ENCODE measurements around the gene PTGIS.

Gene PTGIS

DNA sequence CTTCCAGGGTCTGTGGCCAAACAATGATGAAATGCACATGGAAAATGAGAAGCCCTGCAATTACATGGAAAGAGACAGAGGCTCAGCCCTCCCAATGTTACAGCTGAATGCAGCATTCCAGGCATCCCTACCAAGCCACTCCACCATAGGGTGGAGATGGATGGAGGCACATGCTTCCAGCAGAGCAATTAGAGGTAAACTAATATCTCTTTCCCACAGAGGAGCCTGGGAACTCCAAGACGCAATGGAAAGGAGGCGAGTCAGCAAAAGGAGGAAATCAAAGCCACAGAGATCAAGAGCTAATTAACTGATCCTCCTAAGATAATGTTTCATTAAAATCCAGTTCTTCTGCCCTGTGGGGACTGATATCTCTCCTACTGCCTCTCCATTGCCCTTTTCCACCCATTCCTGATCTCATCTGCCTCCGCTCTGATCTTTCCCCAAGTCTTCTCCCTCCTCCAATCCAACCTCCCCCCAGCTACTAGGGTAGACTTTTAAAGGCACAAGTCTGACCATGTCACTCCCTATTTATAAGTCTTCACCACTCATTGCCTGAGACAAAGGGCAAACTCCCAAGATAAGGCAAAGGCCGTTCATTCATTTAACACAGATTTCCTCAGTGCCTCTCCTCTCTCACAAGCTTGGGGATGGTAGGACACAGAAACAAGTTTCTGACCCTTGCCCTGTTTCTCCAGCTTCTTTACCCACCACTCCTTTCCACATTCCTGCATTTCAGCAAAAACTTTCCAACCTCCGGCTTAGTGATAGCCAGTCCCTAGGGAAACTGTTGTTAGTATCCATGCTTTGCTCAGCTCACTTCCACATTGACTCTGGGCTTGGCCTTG is 71.2 kb downstream of the PTGIS start:
- no peak for DNase-seq (ENCODE audit: low read depth in 2 of 2)

DNA sequence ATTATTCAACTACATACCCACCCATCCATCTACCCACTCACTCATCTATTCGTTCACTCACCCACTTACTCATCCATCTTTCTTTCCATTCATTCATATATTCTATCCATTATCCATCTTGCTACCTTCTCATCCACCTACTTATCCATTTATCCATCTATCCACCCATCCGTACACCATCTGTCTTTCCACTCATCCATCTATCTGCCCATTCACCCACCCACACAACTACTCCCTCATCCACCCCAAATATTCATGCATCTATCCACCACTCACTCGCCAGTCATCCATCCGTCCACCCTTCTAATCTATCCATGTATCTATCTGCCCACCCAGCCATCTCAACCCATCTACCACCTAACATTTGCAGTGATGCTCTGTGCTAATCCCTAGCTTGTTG is 71.9 kb downstream of the PTGIS start:
- no peak for DNase-seq (ENCODE audit: low read depth in 2 of 2)

GRCh38 chr20:49490689-49491088 is 77.2 kb downstream of the PTGIS start:
- no peak for DNase-seq (ENCODE audit: low read depth in 2 of 2)

DNA sequence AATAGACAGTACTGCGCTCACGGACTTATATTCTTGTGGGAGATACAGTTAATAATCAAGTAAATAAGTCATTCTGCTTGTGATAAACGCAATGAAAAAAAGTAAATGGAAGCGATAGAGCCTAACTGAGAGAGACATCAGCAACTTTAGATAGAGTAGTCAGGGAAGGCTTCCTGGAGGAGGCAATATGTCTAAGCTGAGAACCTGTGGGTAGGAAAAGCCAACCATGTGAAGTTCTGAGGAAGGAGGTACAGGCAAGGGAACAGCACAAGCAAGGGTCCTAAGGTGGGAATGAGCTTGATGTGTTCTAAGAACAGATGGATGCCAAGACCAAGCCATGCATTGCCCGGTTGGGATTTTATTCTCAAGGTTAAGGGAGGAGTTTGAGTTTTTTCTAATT is 78.2 kb downstream of the PTGIS start:
- DNase-seq (ENCODE audit: low read depth in 2 of 2): no peak

- DNase-seq (ENCODE audit: low read depth in 2 of 2): no peak
These were observed 81.9 kb downstream of the PTGIS start for GRCh38 chr20:49486064-49486463.

DNA sequence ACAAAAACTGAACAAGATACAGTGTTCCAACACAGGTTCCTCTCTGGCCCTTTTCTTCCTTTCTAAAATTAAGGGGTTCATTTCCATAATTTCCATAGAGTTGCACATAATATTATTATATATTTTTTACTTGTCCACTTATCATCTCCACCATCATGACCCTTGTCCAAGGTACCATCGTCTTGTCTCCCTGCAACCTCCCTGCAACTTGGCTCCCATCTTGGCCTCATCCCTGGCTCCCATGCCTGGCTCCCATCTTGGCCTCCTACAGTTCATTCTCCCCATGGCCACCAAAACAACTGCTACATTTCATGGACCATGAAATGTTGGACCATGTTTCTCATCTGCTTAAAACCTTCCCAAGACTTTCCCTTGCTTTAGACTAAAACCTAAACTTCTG is 82.4 kb downstream of the PTGIS start:
- DNase-seq (ENCODE audit: low read depth in 2 of 2): no peak

- DNase-seq (ENCODE audit: low read depth in 2 of 2): peak; percentile 15 to 58
These were observed 83.5 kb downstream of the PTGIS start for GRCh38 chr20:49484180-49485140.

GRCh38 chr20:49483696-49484123 is 84.2 kb downstream of the PTGIS start:
- no peak for DNase-seq (ENCODE audit: low read depth in 2 of 2)

DNA sequence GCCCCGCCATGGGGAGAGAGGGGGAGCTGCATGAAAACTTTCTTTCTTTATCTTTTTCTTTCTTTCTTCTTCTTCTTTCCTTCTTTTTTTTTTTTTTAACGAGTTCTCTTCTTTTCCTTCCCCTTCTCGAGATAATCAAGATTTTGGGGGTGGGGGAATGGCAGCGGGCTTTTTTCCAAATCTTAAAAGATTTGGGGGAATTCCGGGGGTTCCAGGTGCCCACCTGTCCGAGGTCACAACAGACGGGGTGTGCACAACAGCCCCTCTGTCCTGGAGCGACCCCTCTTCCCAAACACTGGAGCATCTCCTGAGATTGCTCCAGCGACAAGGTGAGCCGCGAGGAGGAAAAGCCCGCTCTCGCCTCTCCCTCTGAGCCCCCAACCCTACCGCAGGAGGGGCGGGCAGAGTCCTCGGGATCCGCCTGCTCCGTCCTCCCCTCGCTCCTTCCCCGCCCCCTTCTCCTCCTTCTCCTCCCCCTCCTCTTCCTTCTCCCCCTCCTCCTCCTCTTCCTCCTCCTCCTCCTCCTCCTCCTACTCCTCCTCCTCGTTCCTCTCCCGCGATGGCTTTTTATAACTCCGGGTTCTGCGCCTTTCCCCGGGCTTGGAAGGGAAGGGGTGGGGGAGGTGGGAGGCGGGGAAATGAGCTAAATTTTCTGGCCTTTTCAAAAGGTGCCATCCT is 84.8 kb downstream of the PTGIS start:
- no peak for DNase-seq (ENCODE audit: low read depth in 2 of 2)

DNA sequence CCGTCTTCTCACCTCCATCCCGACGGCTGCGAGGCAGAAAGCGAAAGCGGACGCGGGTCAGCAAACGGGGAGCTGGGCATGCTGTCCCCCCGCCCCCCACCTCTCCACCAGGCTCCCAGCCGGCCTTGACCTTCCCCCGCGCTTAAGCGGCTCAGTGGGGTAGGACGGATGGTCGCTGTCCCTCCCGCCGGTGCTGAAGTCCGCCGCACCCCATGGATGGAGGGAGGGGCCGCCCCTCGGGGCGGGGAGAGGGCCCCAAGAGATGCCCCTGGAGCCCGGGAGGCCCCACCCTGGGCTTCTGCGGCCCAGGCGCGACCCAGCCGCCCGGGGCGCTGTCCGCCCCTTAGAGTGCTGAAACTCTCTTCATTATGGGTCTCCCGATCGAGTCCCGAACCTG is 85.3 kb downstream of the PTGIS start, which contains the start of gene KCNB1:
Gene KCNB1 (minus strand): TSS at position 48 of the 397 bp plus-strand sequence. CDS start 188 bp downstream, outside the sequence.
- peak in 1 of 2 donors; percentile 30 for DNase-seq (ENCODE audit: low read depth in 2 of 2)

GRCh38 chr20:49482173-49482572 is 85.8 kb downstream of the PTGIS start:
- DNase-seq (ENCODE audit: low read depth in 2 of 2): no peak

DNA sequence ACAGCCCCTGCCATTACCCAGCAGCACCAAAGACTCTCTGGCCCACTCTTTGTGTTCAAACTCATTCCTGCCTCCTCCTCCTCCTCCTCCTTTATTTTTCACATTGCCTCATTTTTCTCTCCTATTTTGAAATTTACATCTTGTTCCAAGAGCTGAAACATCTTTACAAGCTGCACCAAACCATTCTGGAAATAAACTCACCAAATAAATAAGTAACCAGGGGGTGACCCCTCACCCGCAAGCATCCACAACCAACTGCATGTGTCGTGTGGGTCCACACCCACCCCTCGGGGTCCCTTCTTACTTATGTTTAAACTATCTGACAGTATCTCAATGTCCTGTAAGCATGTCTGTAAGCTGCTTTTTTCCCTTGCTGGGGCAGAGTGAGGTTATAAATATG is 86.8 kb downstream of the PTGIS start:
- DNase-seq (ENCODE audit: low read depth in 2 of 2): no peak

- no peak for DNase-seq (ENCODE audit: low read depth in 2 of 2)
These were observed 87.7 kb downstream of the PTGIS start for GRCh38 chr20:49480236-49480635.

DNA sequence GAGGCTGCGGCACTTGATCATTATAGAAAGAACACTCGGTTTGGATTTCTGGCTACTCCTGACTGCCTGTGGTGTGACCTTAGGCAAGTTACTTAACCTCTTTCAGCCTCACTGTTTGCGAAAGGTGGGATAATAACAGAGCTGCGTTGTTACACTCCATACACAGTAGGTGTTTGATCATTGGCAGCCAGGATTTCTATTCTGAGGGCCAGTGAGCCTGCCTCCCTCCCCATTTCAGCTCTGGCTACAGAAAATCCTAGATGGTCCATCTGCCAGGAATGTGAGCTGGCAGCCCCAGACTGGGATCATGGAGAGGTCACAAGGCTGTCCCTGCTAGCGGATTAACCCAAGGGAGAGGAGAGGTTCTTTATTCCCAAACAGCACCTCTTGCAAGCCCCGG is 88.2 kb downstream of the PTGIS start:
- no peak for DNase-seq (ENCODE audit: low read depth in 2 of 2)

DNA sequence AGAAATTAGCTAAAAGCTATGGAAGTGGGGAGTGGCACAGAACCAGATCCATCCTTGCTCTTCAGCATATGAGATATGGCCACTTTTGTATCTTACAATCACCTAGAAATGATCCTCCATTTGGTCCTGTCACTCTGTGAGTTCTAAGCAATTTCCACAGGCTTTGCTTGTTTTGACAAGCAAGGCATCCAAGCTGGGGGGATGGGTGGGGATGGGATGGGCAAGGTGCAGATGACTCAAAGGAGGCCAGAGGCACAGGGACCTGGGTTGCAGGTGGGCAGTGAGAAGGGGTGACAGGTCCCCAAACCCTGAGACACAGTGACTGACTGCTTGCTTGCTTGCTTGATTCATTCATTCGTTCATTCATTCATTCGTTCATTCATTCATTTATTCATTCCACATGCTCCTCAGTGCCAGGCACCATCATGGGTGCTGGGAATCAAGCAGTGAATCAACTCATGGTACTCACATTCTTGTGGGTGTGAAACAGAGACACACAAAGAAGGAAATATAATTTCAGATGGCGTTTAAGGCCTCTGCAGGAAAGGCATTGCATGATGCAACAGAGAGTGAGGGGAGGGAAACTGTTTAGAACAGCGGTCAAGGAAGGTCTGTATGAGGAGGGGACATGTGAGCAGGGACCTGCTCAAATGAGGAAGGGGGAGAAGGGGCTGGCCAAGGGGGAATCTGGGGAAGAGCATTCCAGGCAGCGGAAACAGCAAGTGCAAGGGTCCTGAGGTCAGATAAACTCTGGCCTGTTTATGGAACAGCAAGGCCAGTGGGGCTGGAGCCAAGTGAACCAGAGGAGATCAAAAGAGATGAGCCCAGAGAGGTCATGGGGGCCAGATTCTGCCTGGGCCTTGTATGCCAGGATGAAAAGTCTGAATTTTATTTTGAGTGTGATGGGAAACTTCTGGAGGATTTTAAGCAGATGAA is 88.9 kb downstream of the PTGIS start:
- DNase-seq (ENCODE audit: low read depth in 2 of 2): no peak

- DNase-seq (ENCODE audit: low read depth in 2 of 2): no peak
These were observed 89.7 kb downstream of the PTGIS start for GRCh38 chr20:49478266-49478665.

DNA sequence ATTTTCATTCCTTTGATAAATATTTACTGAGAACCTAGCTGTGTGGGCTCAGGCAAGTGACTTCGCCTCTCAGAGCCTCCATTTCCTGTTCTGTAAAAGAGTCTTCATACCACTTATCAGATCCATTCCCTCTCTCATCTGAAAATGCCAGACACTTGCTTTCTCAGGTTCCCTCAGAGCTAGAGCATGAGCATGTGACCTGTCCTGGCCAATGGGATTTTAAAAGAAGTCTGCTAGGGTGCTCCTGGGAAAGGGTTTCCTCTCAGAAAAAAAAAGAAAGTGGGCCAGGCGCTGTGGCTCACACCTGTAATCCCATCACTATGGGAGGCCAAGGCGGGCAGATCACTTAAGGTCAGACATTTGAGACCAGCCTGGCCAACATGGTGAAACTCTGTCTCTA is 90.7 kb downstream of the PTGIS start:
- DNase-seq (ENCODE audit: low read depth in 2 of 2): no peak

DNA sequence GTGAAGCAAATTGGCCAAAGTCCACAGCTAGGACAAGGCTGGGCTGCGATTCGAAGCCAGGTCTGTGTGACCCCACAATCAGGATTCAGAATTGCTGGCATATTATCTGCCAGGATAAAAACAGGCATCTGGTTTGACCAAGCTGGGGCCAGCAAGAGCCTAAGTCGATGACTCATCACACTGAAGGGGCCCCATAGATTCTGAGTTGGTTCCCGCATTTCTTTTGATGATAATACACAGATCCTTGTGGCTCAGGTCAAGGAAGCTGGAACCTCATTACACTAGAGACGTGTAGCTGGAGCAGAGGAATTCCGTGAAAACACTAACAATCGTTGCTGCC is 92.0 kb downstream of the PTGIS start:
- no peak for DNase-seq (ENCODE audit: low read depth in 2 of 2)

- DNase-seq (ENCODE audit: low read depth in 2 of 2): no peak
These were observed 92.5 kb downstream of the PTGIS start for GRCh38 chr20:49475292-49476015.

DNA sequence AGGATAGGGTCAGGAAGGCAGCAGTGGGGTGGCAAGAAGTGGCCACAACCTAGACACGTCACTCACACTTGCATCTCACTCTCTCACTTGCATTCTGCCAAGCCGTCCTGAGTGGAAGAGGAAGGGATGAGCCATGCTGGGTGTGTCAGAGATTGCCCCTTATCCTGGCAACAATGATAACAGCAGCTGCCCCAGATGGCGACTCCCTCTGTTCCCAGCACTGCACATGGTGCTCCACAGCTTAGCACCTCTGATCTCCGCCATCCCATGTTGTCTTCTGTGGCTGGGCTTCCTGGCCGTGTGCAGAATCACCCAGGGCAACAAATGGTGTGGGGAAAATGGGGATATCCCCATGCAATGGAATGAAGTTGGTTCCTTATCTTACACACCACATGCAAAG is 96.5 kb downstream of the PTGIS start:
- no peak for DNase-seq (ENCODE audit: low read depth in 2 of 2)

Data from stimulated activated CD4-positive, alpha-beta T cell treated with anti-CD3 and anti-CD28 coated beads, Interleukin-1b, Interleukin-23, amount 100 ng/mL, for 4 hours (primary cell).